ENCODE measurements around the gene UBE2J1. TPM values are rescaled to one million over a fixed set of nuclear protein-coding genes. Genes with fewer than 3 reads are reported as not detected.

UBE2J1 gene
- total and polyA plus RNA-seq, 9 of the 15 experiments (the other 6 are each of a cell fraction or from before 2014, with no cell fraction given), result 11.6 to 32.6 (median 22.0) TPM

GRCh38 chr6:89321131-89321970, 31.2 kb downstream of the UBE2J1 start (continued):
- no peak for TF ChIP-seq THRA (IDR thresholded peaks at IDR 0.05)
- no peak for TF ChIP-seq SRF (CRISPR knock-in tag; IDR thresholded peaks at IDR 0.05)
- TF ChIP-seq ARHGAP35 (IDR thresholded peaks at IDR 0.05; ENCODE audit: partially characterized antibody), result no peak
- TF ChIP-seq ZNF780A (CRISPR knock-in tag; IDR thresholded peaks at IDR 0.05), result no peak
- TF ChIP-seq POLR2G (IDR thresholded peaks at IDR 0.05; ENCODE audit: low read depth, low read length), result no peak
- no peak for TF ChIP-seq SP2 (IDR thresholded peaks at IDR 0.05; ENCODE audit: extremely low read depth, low read depth, low read length, poor library complexity, severe bottlenecking)
- TF ChIP-seq KLF1 (tag; IDR thresholded peaks at IDR 0.05), result no peak
- no peak for TF ChIP-seq HNRNPH1 (optimal IDR thresholded peaks at IDR 0.05; ENCODE audit: low read depth, low read length)
- TF ChIP-seq RERE (CRISPR knock-in tag; IDR thresholded peaks at IDR 0.05; ENCODE audit: borderline replicate concordance), result no peak
- no peak for TF ChIP-seq FOXK1 (CRISPR knock-in tag; IDR thresholded peaks at IDR 0.05; ENCODE audit: borderline replicate concordance)
- TF ChIP-seq ZNF766 (CRISPR knock-in tag; conservative IDR thresholded peaks at IDR 0.05), result no peak
- TF ChIP-seq ZNF384 (IDR thresholded peaks at IDR 0.05; ENCODE audit: low read depth, low read length), result no peak
- TF ChIP-seq CHD4 (IDR thresholded peaks at IDR 0.05; ENCODE audit: insufficient read depth, insufficient replicate concordance, low read depth, low read length, poor library complexity, severe bottlenecking), result no peak
- no peak for TF ChIP-seq KLF10 (CRISPR knock-in tag; IDR thresholded peaks at IDR 0.05)
- no peak for TF ChIP-seq GTF3C2 (IDR thresholded peaks at IDR 0.05; ENCODE audit: borderline replicate concordance, extremely low read depth, insufficient read length)
